Prostate gland (tissue), 2 donors: ENCODE measurements around the gene PLPP6. TPM values are rescaled to one million over a fixed set of nuclear protein-coding genes. Genes with fewer than 3 reads are reported as not detected.

Source experiments
- DNase-seq: peaks from one replicate; pipeline ENCODE4 v3.0.0-alpha.2; 2019; ENCODE audit warnings: low spot score
- H3K27ac ChIP-seq, 2 donors: fragments of 200-600 bp; sonication (generic); 2 replicates each; pipeline ENCODE4 v1.5.1; 2017 to 2019
- H3K27me3 ChIP-seq: fragments of 200-600 bp; sonication (generic); replicated peaks from 2 replicates; pipeline ENCODE4 v1.5.1; 2019; ENCODE audit not compliant: insufficient read depth
- H3K36me3 ChIP-seq, 2 donors: fragments of 200-600 bp; sonication (generic); 1 replicate in 1 of 2; 2 replicates in 1 of 2; pipeline versions ENCODE4 v1.5.1 to v1.8.1; 2017 to 2019
- H3K4me1 ChIP-seq: fragments of 200-600 bp; sonication (generic); replicated peaks from 2 replicates; pipeline ENCODE4 v1.5.1; 2019
- H3K4me3 ChIP-seq, 2 donors: fragments of 200-600 bp; sonication (generic); 2 replicates each; pipeline ENCODE4 v1.5.1; 2017 to 2019
- H3K9me3 ChIP-seq: fragments of 200-600 bp; sonication (generic); 2 replicates; pipeline ENCODE4 v1.5.1; 2017
- POLR2A ChIP-seq: fragments of 450-650 bp; IDR thresholded peaks from one replicate; pipeline ENCODE4 v1.6.1; 2016; ENCODE audit warnings: antibody characterized with exemption, mild to moderate bottlenecking
- POLR2AphosphoS5 ChIP-seq: sonication (generic); formaldehyde crosslinking; IDR thresholded peaks from one replicate; pipeline ENCODE4 v1.6.1; 2017; ENCODE audit warnings: antibody characterized with exemption
- WGBS: methylation state at CpG from one replicate; pipeline ENCODE4 v1.1.5; 2018; 5-methylcytosine and 5-hydroxymethylcytosine counted together
- intact Hi-C: fragments of 100-400 bp; cut with DNase I; formaldehyde crosslinking; loops from one replicate; pipeline ENCODE4 v1.14.2; 2022
- total RNA-seq, 2 donors: library from RNA; depleted of rRNA; stranded (reverse); fragments of >200 nt; gene quantifications; one replicate each; pipeline ENCODE4 v1.1.0, GENCODE V29; 2016
- TF ChIP-seq, protein P1 (sequence below), 4 experiments: fragments of 200-600 bp in 2 of 4; fragments of 450-650 bp in 2 of 4; sonication (generic) in 2 of 4; IDR thresholded peaks; 1 replicate in 3 of 4; 2 replicates in 1 of 4; pipeline ENCODE4 v1.5.1; 2016 to 2019; ENCODE audit warnings: antibody characterized with exemption in 4 of 4, mild to moderate bottlenecking in 2 of 4, moderate library complexity in 2 of 4

The PLPP6 gene
- total RNA-seq, 2 donors from 2014 or later, result 15.6 to 32.5 TPM

- Histone ChIP-seq H3K36me3 (peaks cover 0 to 14% of the 10 kb centered on the region in 2 donors), H3K27ac (no peak overlapping the region), H3K27me3 (no peaks in the 10 kb centered on the region), H3K4me3 (no peak overlapping the region), H3K9me3 (no peaks in the 10 kb centered on the region), H3K4me1 (no peaks in the 10 kb centered on the region)
- 72% methylated on average over 9 of the region's 9 CpGs for WGBS
- TF ChIP-seq, protein P1, sequence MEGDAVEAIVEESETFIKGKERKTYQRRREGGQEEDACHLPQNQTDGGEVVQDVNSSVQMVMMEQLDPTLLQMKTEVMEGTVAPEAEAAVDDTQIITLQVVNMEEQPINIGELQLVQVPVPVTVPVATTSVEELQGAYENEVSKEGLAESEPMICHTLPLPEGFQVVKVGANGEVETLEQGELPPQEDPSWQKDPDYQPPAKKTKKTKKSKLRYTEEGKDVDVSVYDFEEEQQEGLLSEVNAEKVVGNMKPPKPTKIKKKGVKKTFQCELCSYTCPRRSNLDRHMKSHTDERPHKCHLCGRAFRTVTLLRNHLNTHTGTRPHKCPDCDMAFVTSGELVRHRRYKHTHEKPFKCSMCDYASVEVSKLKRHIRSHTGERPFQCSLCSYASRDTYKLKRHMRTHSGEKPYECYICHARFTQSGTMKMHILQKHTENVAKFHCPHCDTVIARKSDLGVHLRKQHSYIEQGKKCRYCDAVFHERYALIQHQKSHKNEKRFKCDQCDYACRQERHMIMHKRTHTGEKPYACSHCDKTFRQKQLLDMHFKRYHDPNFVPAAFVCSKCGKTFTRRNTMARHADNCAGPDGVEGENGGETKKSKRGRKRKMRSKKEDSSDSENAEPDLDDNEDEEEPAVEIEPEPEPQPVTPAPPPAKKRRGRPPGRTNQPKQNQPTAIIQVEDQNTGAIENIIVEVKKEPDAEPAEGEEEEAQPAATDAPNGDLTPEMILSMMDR (IDR thresholded peaks at IDR 0.05), result no peak
- no peak for TF ChIP-seq POLR2A
- no peak for TF ChIP-seq POLR2AphosphoS5
- no peak for DNase-seq
- intact Hi-C loops, result no loop called here
These were observed 52.3 kb downstream of the PLPP6 start for GRCh38 chr9:4714266-4715016.

Other genes with a start within 250 kb of the PLPP6 start
- gene SLC1A1, start 171.8 kb upstream of the PLPP6 start, total RNA-seq, result 10 to 100 TPM in 1 of 2 donors, 1 to 10 TPM in 1; 2.9 to 13.1 TPM
- gene SPATA6L, start 4.2 kb downstream of the PLPP6 start, total RNA-seq, result 1 to 10 TPM; 3.1 to 6.2 TPM
- 10 to 100 TPM; 29.2 to 37.7 TPM for gene CDC37L1, start 17.3 kb downstream of the PLPP6 start, total RNA-seq
- 10 to 100 TPM; 44.8 to 74.3 TPM for gene AK3, start 78.9 kb downstream of the PLPP6 start, total RNA-seq
- gene RCL1, start 130.7 kb downstream of the PLPP6 start, total RNA-seq, result 10 to 100 TPM; 18.9 to 29.3 TPM